ENCODE results near the gene SMARCC1. TPM values are rescaled to one million over a fixed set of nuclear protein-coding genes. Genes with fewer than 3 reads are reported as not detected.
"Not testable (repeated sequence)": the region's sequence is repeated elsewhere in the genome, so short reads cannot be mapped to it uniquely, and the experiment has no call there.

SMARCC1 gene
- total RNA-seq, 1 experiment from 2014 or later: 38.7 TPM

DNA sequence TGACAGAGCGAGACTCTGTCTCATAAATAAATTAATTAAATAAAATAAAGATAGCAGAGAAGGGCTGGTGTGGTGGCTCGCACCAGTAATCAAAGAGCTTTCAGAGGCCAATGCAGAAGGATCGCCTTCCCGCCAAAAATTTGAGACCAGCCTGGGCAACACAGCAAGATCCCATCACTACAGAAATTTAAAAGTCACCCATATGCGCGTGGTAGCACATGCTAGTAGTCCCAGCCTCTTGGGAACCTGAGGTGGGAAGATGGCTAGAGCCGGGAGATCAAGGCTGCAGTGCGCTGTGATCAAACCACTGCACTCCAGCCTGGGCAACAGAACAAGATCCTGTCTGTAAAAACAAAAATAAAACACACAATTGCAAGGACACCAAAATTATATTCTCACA, 9.6 kb downstream of the SMARCC1 start:
- no peak for DNase-seq (ENCODE audit: low read depth)

DNA sequence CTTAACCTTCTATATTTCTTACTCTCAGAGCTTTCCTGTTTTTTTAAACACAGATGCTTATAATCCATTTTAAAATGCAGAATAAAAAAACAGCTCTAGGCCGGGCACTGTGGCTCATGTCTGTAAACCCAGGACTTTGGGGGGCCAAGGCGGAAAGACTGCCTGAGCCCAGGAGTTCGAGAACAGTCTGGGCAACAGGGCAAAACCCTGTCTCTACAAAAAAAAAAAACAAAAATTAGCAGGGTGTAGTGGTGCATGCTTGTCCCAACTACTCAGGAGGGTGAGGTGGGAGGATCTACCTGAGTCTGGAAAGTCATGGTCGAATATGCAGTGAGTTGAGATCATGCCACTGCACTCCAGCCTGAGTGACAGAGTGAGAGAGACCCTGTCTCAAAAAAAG, 15.5 kb downstream of the SMARCC1 start:
- DNase-seq (ENCODE audit: low read depth): no peak

DNA sequence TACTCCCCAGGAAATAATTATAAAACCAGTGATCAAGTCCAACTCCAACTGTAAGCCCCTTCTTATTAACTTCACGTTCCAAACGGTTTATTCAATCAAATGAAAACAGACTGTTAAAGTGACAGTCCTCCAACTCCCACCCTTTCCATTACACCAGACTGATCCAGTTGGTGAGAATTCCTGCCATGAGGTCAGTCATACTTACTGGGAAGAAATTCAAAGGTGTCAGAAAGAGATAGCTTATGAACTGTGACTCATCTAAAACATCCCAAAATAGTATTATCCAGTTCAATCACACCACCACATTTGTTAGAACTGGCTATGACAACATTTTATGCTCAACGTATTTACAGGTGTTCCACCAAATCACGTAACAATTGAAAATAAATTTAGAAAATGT, 19.5 kb downstream of the SMARCC1 start:
- peak; percentile 10 for DNase-seq (ENCODE audit: low read depth)

DNA sequence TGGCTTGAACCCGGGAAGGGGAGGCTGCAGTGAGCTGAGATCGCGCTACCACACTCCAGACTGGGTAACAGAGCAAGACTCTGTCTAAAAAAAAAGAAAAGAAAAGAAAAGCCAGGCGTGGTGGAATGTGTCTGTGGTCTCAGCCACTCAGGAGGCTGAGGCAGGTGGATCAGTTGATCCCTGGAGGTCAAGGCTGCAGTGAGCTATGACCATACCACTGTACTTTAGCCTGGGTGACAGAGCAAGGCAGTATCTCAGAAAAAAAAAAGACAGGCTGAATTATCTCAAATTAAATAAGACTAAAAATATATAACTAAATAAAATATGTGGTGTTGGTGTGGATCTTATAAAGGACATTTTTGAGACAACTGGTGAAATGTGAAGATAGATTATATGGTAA, 20.6 kb downstream of the SMARCC1 start:
- no peak for DNase-seq (ENCODE audit: low read depth)

DNA sequence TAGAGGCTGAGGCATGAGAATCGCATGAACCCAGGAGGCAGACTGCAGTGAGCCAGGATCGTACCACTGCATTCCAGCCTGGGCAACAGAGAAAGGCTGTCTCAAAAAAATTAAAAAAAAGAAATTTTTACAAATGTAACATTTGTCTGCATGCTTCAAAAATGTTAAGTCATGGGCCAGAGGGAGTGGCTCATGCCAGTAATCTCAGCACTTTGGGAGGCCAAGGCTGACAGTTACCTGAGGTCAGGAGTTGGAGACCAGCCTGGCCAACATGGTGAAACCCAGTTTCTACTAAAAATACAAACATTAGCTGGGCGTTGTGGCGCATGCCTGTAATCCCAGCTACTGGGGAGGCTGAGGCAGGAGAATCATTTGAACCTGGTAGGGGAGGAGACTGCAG, 21.5 kb downstream of the SMARCC1 start:
- DNase-seq (ENCODE audit: low read depth): not testable (repeated sequence)

DNA sequence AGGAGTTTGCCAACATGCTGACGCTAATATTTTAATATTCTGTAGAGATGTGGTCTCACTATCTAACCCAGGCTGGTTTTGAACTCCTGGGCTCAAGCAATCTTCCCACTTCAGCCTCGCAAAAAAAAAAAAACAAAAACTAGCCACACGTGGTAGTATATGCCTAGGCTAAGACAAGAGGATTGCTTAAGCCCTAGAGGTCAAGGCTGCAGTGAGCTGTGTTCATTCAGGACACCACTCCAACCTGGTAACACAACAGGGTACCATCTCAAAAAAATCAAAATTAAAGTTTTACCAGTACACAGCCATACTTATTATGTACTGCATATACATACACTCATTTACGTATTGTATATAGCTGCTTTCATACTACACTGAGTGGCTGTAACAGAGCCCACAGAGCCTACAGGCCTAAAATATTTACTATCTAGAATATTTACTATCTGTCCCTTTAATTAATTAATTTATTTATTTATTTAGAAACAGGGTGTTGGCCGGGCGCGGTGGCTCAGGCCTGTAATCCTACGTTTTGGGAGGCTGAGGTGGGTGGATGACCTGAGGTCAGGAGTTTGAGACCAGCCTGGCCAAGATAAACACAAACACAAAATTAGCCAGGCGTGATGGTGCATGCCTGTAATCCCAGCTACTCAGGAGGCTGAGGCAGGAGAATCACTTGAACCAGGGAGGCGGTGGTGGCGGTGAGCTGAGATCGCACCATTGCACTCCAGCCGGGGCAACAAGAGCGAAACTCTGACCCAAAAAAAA, 23.2 kb downstream of the SMARCC1 start:
- DNase-seq (ENCODE audit: low read depth): no peak

DNA sequence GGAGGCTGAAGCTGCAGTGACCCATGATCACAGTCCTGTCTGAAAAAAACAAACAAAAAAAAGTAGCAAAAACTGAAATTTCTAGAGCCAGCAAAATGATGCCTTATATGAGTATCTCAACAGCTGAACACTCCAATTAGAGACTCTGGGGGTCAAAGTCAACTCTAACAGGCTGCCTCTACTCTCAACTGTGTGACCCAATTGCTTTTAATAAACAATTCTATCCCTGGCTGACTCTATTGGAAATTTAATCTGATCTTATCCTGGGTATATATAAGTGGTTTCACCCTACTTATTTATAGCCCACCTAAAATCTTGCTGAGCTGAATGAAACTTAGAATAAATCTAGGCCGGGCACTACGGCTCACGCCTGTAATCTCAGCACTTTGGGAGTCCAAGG, 29.0 kb downstream of the SMARCC1 start:
- DNase-seq (ENCODE audit: low read depth): no peak

DNA sequence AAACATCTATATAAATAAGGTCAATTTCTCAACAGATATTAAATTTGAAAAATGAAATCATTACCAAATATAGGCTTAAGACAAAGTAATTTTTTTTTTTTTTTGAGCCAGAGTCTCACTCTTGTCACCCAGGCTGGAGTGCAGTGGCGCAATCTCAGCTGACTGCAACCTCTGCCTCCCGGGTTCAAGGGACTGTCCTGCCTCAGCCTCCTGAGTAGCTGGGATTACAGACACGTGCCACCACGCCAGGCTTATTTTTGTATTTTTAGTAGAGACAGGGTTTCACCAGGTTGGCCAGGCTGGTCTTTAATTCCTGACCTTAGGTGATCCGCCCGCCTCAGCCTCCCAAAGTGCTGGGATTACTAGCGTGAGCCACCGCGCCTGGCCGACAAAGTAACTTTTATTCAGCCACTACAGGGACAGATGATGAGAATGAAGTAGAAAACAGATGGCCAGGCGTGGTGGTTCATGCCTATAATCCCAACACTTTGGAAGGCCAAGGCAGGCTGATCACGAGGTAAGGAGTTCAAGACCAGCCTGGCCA, 30.8 kb downstream of the SMARCC1 start:
- DNase-seq (ENCODE audit: low read depth): not testable (repeated sequence)

DNA sequence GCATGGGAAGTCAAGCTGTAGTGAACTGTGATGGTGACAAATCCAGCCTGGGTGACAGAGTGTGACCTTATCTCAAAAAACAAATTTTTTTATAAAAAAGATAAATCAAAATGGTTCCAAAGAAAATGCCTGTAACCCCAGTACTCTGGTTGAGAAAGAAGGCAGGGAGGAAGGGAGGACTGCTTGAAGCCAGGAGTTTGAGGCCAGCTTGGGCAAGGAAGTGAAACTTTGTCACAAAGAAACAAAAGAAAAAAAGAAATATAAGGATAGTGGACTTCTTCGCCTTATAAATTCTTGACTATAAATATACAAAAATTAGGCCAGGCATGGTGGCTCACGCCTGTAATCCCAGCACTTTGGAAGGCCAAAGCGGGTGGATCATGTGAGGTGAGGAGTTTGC, 34.1 kb downstream of the SMARCC1 start:
- no peak for DNase-seq (ENCODE audit: low read depth)

DNA sequence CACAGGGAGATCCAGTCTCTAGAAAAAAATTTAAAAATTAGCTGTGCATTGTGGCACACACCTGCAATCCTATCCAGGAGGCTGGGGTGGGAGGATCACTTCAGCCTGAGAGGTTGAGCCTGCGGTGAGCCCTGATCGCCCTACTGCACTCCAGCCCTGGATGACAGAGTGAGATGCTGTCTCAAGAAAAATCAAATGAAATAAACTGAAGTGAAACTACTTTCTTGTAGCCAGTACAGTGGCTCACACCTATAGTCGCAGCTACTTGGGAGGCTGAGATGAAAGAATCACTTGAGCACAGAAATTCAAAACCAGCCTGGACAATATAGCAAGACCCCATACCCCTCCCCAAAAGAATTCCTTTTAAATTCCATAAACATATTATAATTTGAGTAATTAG, 35.4 kb downstream of the SMARCC1 start:
- no peak for DNase-seq (ENCODE audit: low read depth)

DNA sequence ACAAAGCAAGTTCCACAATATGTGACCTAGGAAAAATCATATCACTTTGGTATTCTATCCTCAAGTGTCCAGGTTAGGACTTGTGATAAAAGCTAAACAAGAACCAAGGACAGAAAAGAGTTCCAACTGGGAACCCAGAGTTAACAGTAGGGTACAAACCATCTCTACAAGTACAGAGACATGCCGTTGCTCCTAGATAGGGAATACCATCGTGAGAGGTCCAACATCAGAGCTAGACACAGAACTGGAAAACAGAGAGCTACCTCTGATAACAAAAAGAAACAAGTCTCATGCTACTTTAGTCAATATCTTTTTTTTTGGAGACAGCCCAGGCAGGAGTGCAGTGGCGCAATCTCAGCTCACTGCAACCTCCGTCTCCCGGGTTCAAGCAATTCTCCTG, 37.8 kb downstream of the SMARCC1 start:
- no peak for DNase-seq (ENCODE audit: low read depth)

DNA sequence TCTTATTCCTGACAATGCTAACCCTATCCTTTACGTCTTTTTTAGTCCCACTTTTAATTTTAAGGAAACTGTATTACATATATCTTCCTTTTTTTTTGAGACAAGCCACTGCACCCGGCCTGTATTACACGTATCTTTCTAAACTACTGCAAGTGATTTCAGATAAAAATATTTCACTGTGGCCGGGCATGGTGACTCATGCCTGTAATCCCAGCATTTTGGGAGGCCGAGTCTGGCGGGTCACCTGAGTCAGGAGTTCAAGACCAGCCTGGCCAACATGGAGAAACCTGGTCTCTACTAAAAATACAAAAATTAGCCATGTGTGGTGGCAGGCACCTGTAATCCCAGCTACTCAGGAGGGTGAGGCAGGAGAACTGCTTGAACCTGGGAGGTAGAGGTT, 38.3 kb downstream of the SMARCC1 start:
- DNase-seq (ENCODE audit: low read depth): peak; percentile 17

DNA sequence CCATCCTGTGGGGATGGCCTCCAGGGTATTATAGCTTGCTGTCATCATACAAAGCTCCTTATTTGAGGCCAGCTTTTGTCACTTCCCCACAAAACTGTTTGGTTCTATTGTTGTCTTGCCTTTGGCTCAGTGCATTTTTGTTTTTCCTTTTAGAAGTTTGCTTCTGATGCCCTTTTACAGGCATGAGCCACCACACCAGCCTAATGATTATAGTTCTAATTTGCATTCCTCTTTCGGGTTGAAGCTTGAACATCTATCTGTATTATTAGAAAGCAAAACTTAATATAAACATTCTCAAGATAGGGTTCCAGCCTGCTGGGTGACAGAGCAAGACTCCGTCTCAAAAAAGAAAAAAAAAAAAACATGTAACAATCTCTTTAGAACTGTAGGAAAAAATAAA, 39.8 kb downstream of the SMARCC1 start:
- DNase-seq (ENCODE audit: low read depth): no peak

DNA sequence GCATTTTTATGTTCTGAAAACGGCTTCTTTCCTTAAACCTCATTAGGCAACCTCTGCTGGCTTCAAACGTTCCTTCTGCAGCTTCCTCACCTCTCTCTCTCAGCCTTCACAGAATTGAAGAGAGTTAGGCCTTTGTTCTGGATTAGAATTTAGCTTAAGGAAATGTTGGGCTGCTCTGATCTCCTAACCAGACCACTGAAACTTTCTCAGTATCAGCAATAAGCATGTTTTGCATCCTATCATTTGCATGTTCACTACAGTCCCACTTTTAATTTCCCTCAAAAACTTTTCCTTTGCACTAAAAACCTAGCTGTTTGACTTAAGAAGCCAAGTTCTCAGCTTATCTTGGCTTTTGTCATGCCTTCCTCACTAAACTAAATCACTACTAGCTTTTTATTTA, 49.5 kb downstream of the SMARCC1 start:
- no peak for DNase-seq (ENCODE audit: low read depth)

DNA sequence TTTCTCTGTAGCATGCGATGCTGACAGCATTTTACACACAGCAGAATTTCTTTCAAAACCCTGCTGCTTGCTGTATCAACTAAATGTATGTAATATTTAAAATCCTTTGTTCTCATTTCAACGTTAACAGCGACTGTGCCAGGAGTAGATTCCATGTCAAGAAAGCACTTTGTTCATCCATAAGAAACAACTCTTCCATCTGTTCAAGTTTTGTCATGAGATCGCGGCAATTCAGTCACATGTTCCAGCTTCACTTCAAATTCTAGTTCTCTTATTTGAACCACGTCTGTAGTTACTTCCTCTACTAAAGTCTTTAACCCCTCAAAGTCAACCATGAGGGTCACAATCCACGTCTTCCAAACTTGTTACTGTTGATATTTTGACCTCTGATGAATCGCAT, 50.6 kb downstream of the SMARCC1 start:
- no peak for DNase-seq (ENCODE audit: low read depth)

DNA sequence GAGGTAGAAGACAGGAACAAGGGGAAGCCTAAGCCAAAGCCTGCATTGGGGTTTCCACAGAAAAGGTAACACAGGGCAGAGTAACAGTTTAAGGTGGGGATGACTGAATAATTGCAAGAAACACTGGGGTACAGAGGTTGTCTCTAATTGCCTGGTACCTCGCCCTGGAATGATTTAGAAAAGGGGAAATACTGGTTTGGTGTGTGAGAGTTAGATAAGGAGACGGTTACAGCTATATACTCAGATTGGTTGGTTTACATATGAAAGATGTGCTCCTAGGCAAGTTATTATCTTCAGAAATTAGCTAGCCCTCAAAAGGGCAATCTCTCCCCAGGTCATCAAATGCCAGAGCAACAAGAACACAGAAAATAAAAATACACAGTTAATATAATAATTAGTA, 58.8 kb downstream of the SMARCC1 start:
- no peak for DNase-seq (ENCODE audit: low read depth)

DNA sequence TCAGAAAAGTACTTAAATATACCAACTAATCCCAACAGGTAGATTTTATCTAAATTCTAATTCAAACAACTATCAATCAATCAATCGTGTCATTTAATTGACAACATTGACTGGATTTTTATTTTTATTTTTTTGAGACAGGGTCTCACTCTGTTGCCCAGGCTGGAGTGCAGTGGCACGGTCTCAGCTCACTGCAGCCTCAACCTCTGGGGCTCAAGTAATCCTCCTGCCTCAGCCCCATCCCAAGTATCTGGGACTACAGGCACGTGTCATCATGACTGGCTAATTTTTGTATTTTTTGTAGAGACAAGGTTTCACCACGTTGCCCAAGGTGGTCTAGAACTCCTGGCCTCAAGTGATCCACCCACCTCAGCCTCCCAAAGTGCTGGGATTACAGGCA, 64.2 kb downstream of the SMARCC1 start:
- DNase-seq (ENCODE audit: low read depth): not testable (repeated sequence)

DNA sequence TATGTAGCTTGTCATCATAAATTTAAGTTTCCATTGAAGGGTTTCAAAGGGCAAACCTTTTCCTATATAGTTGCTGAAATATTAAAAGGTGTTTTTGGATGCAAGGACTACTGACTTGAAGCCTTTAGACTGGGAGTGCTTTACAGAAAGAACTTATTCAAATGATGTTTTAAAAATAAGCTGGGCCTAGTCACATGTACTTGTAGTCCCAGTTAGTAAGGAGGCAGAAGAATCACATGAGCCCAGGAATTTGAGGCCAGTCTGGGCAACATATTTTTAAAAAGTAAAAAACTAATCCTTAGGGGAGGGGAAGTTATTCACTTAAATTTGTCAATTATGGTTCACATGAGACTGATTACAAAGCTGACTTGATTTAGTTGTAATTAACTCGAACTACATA, 65.0 kb downstream of the SMARCC1 start:
- DNase-seq (ENCODE audit: low read depth): no peak

DNA sequence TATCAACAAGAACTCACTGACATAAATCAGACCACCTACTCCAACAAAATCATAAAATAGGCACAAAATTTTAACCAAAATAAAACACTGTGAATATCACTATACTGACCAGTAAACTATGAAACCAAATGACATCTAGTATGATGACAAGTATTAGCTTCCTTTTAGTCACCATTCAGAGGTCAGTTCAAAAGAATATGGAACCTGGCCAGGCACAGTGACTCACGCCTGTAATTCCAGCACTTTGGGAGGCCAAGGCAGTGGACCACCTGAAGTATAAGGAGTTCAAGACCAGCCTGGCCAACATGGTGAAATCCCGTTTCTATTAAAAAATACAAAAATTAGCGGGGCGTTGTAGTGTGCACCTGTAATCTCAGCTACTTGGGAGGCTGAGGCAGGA, 65.8 kb downstream of the SMARCC1 start:
- peak; percentile 85 for DNase-seq (ENCODE audit: low read depth)

DNA sequence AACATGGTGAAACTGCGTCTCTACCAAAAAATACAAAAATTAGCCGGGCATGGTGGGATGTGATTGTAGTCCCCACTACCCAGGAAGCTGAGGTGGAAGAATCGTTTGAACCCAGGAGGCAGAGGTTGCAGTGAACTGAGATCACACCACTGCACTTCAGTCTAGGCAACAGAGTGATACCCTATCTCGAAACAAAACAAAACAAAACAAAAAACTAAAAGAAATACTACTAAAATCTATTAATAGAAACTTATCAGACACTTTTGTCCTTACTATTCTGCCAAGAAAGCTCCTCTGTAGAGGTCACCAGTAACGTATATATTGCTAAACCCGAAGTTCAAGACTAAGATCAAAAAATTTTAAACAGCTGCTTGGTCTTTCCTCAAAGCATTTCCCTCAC, 67.1 kb downstream of the SMARCC1 start:
- DNase-seq (ENCODE audit: low read depth): no peak

DNA sequence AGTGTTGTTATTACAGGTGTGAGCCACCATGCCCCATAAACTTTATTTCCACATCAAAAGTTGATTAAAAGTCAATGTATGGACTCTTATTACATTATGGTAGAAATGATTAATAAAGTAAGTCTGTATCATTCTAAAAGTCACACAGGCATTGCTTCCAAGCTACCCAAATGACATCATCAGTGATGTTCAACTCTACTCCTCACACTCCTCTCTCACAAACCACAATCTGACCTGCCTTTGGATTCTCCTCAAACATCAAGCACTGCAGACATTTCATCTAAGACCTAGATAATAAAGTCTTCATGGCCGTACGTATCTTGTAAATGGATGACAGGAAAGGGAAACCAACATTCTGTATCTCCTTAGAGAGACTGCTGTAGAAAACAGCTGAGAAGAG, 68.0 kb downstream of the SMARCC1 start:
- no peak for DNase-seq (ENCODE audit: low read depth)

DNA sequence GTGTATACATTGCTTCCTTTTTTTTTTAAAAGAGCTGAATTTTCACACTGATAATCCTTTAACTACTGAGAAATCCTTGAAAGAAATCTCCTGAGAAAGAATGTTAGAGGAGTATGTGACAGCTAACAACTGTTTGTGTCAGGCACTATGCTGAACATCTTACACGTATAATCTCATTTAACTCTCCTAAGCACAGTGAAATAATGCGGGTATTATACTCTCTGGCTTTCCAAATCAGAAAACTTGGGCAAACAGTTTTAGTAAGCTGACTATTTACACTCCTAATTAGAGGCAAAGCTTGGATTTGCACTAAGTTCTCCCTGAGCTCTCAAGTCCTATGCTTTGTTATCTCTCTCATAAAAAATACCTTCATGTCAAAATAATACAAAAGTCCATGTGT, 69.3 kb downstream of the SMARCC1 start:
- no peak for DNase-seq (ENCODE audit: low read depth)

DNA sequence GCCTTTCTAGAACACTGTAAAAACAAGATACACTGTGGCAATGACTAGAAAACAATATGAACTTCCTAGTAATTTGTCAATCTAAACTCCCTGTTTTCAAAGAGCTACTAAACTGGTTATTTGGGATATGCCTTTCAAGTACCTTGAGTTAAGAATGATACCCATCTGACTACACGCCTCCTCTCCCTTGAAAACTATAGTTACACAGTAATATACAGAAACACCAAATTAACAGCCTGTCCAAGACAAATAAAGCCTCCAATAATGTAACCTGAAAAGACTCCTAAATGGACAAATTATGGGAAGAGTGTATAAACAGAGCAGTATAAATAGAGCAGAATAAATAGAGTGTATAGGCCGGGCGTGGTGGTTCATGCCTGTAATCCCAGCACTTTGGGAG, 70.1 kb downstream of the SMARCC1 start:
- no peak for DNase-seq (ENCODE audit: low read depth)

DNA sequence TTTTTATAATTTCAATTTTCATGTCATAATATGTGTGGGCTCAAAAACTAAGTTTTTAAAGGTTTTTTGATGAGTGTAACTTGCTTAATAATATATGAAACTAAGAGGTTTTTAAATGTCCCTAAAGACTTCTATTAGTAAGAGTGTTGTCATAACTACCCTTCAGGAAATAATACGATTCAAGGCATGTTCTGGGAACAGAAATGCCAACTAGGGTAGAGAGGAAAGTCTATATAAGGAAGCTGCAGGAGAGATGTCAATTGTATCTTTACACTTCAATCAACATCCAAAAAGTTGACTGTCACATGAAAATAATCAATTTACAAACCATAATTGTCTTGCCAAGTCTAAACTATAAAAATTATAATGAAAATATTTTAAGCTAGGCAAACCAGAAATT, 76.3 kb downstream of the SMARCC1 start:
- DNase-seq (ENCODE audit: low read depth): no peak

Data from RPMI7951 (cell line).